Progenitor cell of endocrine pancreas (in vitro differentiated cells): Measurements from ENCODE around the gene NINL. TPM values are rescaled to one million over a fixed set of nuclear protein-coding genes. Genes with fewer than 3 reads are reported as not detected.
A peak's percentile ranks its signal among the peaks of the same experiment; 100 is the strongest.

Experiments
- DNase-seq: peaks from one replicate; pipeline ENCODE4 v3.0.0; 2021; ENCODE audit warnings: low spot score; ENCODE audit not compliant: unreplicated experiment
- H3K27ac Mint-ChIP-seq: 2 replicates; pipeline ENCODE4 v1.8.0; 2021; ENCODE audit warnings: mild to moderate bottlenecking, moderate library complexity, mixed read lengths
- H3K27me3 Mint-ChIP-seq: 2 replicates; pipeline ENCODE4 v1.8.0; 2021; ENCODE audit warnings: mixed read lengths
- H3K36me3 Mint-ChIP-seq: 2 replicates; pipeline ENCODE4 v1.8.0; 2022; ENCODE audit warnings: mixed read lengths; ENCODE audit not compliant: insufficient read depth
- H3K4me1 Mint-ChIP-seq: 2 replicates; pipeline ENCODE4 v1.8.0; 2021; ENCODE audit warnings: low read depth, mixed read lengths
- H3K4me3 Mint-ChIP-seq: 2 replicates; pipeline ENCODE4 v1.8.0; 2021; ENCODE audit warnings: low read depth, mild to moderate bottlenecking, moderate library complexity, mixed read lengths
- H3K9me3 Mint-ChIP-seq: 2 replicates; pipeline ENCODE4 v1.8.0; 2021; ENCODE audit warnings: low read depth, mixed read lengths
- total RNA-seq: library from RNA; stranded (reverse); gene quantifications from 2 replicates; pipeline ENCODE4 v1.2.1, GENCODE V29; 2021
- TF ChIP-seq, protein P1 (sequence below): fragments of 200-600 bp; sonication (generic); IDR thresholded peaks from one replicate; pipeline ENCODE4 v1.5.0; 2021; ENCODE audit warnings: antibody characterized with exemption, mild to moderate bottlenecking; ENCODE audit not compliant: unreplicated experiment

Gene NINL
- total RNA-seq, 1 donor from 2014 or later = 125 TPM

- DNase-seq = no peak
- Mint-ChIP-seq H3K9me3 (no peaks in the 10 kb centered on the region), H3K36me3 (peaks cover 26% of the 10 kb centered on the region), H3K4me1 (peaks cover 34% of the 10 kb centered on the region), H3K27ac (peak overlapping the region; percentile 42), H3K27me3 (no peaks in the 10 kb centered on the region), H3K4me3 (no peak overlapping the region)
- TF ChIP-seq, protein P1, sequence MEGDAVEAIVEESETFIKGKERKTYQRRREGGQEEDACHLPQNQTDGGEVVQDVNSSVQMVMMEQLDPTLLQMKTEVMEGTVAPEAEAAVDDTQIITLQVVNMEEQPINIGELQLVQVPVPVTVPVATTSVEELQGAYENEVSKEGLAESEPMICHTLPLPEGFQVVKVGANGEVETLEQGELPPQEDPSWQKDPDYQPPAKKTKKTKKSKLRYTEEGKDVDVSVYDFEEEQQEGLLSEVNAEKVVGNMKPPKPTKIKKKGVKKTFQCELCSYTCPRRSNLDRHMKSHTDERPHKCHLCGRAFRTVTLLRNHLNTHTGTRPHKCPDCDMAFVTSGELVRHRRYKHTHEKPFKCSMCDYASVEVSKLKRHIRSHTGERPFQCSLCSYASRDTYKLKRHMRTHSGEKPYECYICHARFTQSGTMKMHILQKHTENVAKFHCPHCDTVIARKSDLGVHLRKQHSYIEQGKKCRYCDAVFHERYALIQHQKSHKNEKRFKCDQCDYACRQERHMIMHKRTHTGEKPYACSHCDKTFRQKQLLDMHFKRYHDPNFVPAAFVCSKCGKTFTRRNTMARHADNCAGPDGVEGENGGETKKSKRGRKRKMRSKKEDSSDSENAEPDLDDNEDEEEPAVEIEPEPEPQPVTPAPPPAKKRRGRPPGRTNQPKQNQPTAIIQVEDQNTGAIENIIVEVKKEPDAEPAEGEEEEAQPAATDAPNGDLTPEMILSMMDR = no peak
Measured at GRCh38 chr20:25574411-25574810, 10.9 kb downstream of the NINL start.

DNA sequence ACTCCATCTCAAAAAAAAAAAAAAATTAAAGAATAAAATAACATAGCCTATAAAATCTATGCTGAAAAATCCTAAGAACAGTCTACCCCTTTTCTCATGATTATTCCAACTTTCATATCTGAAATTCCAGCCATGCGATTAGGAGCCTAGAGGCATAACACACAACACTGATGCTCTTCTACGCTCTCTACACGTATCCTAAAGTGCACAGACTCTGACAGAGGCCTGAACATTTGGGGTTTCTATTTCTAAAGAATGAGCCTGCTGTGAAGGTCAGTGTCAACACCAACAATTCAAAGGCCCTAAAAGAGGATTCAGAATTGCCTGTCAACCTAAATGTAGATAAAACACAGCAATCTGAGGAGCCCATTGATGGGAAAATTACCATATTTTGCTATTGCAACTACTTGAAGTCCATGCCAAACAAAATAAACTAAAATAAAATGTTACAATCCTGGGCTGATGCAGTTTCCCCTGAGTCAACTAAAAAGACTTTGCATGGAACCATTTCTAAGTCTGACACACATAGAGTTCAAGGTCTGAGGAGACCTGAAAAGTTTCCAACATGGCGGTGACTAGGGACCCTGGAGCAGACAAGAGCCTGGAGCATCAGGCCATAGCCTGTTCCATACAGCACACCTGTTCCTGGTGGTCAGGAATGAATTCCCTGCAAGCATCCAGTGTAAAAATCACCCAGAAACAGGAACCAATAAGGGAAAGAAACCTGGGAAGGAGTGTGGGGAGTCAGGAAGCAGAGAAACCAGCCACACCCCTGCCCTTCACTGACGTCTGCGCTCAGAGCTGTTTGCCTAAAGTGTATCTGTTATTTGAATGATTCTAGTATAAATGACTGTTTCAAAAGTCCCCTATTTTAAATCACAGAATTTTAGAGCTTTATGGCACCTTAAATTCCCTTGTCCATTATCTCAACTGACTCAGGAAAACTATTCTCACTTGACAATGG is 11.8 kb downstream of the NINL start:
- Mint-ChIP-seq H3K4me3 (no peak overlapping the region), H3K4me1 (peaks cover 31% of the 10 kb centered on the region), H3K9me3 (no peaks in the 10 kb centered on the region), H3K27me3 (no peaks in the 10 kb centered on the region), H3K27ac (peak overlapping the region; percentile 77), H3K36me3 (peaks cover 28% of the 10 kb centered on the region)
- no peak for DNase-seq
- TF ChIP-seq, protein P1 = no peak

DNA sequence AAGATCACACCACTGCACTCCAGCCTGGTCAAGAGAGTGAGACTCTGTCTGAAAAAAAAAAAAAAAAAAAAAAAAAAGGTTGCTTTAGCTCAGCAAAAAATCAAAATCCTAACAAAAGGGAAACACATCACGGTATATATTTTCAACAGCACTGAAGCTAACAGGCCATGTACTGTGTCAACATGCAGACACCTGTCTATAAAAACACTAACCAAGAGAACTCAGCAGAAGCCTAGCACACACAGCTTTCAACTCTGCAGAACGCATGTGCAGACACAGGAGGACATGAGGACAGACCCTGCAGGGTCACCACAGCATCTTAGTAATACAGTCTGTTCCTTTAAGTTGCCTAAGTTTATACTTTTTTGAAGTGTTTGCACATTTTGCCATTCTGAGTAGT is 13.5 kb downstream of the NINL start:
- no peaks in the 10 kb centered on the region for H3K9me3 Mint-ChIP-seq
- peaks cover 33% of the 10 kb centered on the region for H3K36me3 Mint-ChIP-seq
- DNase-seq = no peak
- TF ChIP-seq, protein P1 = no peak
- no peaks in the 10 kb centered on the region for H3K27me3 Mint-ChIP-seq
- no peak overlapping the region for H3K4me3 Mint-ChIP-seq
- peak overlapping the region; percentile 90 for H3K27ac Mint-ChIP-seq
- peaks cover 38% of the 10 kb centered on the region for H3K4me1 Mint-ChIP-seq

DNA sequence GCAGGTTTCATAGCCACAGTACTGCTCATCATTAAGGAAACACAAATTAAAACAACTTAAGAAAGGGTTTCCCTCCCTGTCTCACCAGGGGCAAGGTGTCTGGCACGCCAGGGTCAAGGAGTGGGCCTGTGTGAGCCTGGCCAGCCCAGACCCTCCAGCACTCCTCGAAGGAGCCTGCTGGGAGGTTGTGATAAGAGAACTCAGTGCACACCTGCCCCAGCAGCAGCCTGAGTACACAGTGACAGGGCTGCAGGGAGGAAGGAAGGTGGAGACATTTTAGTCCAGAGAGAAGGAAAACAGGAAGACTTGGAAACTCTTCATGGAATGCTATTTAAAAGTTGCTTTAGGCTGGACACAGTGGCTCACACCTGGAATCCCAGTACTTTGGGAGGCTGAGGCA is 14.1 kb downstream of the NINL start:
- Mint-ChIP-seq H3K27me3 (no peaks in the 10 kb centered on the region), H3K9me3 (no peaks in the 10 kb centered on the region), H3K4me3 (no peak overlapping the region), H3K4me1 (peaks cover 42% of the 10 kb centered on the region), H3K27ac (peak overlapping the region; percentile 90), H3K36me3 (peaks cover 35% of the 10 kb centered on the region)
- TF ChIP-seq, protein P1 = no peak
- DNase-seq = no peak

GRCh38 chr20:25570148-25570530 is 15.2 kb downstream of the NINL start:
- no peak for DNase-seq
- Mint-ChIP-seq H3K4me1 (peaks cover 51% of the 10 kb centered on the region), H3K27me3 (no peaks in the 10 kb centered on the region), H3K27ac (no peak overlapping the region), H3K36me3 (peaks cover 31% of the 10 kb centered on the region), H3K9me3 (no peaks in the 10 kb centered on the region), H3K4me3 (no peak overlapping the region)
- TF ChIP-seq, protein P1 = no peak
